Measurements from ENCODE around the gene PLA2G15. TPM values are rescaled to one million over a fixed set of nuclear protein-coding genes. Genes with fewer than 3 reads are reported as not detected.

The PLA2G15 gene
- total and polyA plus RNA-seq, 2 of the 13 experiments (the other 11 are each of a cell fraction or from before 2014, with no cell fraction given): 14.4 to 23.7 TPM

DNA sequence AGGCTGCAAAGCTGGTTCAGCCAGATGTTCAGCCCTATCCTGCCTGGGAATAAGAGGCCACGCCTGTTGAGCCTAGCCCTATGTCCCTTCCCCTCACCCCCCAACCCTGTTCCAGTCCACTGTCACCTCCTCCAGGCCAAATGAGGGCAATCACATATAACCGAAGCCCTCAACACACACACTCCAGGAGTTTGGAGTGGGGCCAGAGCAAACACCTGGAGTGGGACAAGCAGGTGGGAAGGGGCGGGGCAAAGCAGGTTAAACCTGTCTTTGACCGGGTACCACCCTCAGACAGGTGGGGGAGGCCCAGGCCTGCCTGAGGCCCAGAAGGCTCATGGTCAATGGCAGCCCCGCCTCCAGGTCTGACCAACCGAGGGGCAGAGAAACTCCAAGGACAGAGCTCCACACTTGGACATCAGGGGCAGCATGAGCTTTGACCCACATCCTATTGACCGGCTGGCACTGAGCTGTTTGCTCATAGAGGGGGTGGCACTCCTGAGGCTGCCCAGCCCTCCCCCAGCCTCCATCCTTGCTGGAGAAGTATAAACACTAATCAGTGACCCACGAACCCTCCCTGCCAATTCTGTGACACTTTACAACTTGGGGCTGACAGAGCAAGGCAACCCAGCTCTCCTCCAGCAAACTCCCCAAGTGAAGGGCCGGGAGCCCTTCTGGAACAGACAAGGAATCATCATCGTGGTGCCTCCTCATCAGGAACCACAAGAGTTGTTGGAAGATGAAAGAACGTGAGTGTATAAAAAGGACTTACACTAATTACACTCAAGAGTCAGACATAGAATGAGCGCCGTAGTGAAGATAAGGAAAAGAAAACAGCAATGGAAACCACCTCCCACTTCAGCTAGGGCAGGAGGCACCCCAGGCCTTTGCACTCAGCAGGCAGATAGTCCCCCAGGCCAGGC is 10.7 kb upstream of the PLA2G15 start (continued):
- TF ChIP-seq, protein P1, sequence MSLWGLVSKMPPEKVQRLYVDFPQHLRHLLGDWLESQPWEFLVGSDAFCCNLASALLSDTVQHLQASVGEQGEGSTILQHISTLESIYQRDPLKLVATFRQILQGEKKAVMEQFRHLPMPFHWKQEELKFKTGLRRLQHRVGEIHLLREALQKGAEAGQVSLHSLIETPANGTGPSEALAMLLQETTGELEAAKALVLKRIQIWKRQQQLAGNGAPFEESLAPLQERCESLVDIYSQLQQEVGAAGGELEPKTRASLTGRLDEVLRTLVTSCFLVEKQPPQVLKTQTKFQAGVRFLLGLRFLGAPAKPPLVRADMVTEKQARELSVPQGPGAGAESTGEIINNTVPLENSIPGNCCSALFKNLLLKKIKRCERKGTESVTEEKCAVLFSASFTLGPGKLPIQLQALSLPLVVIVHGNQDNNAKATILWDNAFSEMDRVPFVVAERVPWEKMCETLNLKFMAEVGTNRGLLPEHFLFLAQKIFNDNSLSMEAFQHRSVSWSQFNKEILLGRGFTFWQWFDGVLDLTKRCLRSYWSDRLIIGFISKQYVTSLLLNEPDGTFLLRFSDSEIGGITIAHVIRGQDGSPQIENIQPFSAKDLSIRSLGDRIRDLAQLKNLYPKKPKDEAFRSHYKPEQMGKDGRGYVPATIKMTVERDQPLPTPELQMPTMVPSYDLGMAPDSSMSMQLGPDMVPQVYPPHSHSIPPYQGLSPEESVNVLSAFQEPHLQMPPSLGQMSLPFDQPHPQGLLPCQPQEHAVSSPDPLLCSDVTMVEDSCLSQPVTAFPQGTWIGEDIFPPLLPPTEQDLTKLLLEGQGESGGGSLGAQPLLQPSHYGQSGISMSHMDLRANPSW (CRISPR knock-in tag; IDR thresholded peaks at IDR 0.05; ENCODE audit: borderline replicate concordance): 0 out of 2 replicates have a peak, but pooled peaks have one; percentile 76
- TF ChIP-seq, protein P2, sequence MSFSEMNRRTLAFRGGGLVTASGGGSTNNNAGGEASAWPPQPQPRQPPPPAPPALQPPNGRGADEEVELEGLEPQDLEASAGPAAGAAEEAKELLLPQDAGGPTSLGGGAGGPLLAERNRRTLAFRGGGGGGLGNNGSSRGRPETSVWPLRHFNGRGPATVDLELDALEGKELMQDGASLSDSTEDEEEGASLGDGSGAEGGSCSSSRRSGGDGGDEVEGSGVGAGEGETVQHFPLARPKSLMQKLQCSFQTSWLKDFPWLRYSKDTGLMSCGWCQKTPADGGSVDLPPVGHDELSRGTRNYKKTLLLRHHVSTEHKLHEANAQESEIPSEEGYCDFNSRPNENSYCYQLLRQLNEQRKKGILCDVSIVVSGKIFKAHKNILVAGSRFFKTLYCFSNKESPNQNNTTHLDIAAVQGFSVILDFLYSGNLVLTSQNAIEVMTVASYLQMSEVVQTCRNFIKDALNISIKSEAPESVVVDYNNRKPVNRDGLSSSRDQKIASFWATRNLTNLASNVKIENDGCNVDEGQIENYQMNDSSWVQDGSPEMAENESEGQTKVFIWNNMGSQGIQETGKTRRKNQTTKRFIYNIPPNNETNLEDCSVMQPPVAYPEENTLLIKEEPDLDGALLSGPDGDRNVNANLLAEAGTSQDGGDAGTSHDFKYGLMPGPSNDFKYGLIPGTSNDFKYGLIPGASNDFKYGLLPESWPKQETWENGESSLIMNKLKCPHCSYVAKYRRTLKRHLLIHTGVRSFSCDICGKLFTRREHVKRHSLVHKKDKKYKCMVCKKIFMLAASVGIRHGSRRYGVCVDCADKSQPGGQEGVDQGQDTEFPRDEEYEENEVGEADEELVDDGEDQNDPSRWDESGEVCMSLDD (CRISPR knock-in tag; IDR thresholded peaks at IDR 0.05; ENCODE audit: borderline replicate concordance): no peak
- TF ChIP-seq ZNF766 (CRISPR knock-in tag; IDR thresholded peaks at IDR 0.05; ENCODE audit: borderline replicate concordance) (no peak), SSRP1 (CRISPR knock-in tag; IDR thresholded peaks at IDR 0.05) (peak; percentile 71), IKZF4 (CRISPR knock-in tag; IDR thresholded peaks at IDR 0.05; ENCODE audit: borderline replicate concordance, low read depth, not compliant biosample characterization) (peak; percentile 25), FOXK1 (CRISPR knock-in tag; IDR thresholded peaks at IDR 0.05; ENCODE audit: borderline replicate concordance, low read depth) (peak; percentile 26; the same call in 1 of the 2 replicates), PRPF4 (IDR thresholded peaks at IDR 0.05; ENCODE audit: low read depth, low read length, poor library complexity, severe bottlenecking) (no peak), MEIS2 (CRISPR knock-in tag; IDR thresholded peaks at IDR 0.05) (peak; percentile 80; the same call in 1 of the 2 replicates), ZFP37 (CRISPR knock-in tag; IDR thresholded peaks at IDR 0.05; ENCODE audit: borderline replicate concordance) (no peak), ZNF530 (CRISPR knock-in tag; IDR thresholded peaks at IDR 0.05; ENCODE audit: low read depth) (no peak), ZNF430 (CRISPR knock-in tag; IDR thresholded peaks at IDR 0.05) (peak; percentile 31; the same call in 1 of the 2 replicates), RXRA (CRISPR knock-in tag; IDR thresholded peaks at IDR 0.05) (peak; percentile 98), ZNF33B (CRISPR knock-in tag; IDR thresholded peaks at IDR 0.05) (no peak), KAT7 (CRISPR knock-in tag; IDR thresholded peaks at IDR 0.05; ENCODE audit: borderline replicate concordance) (no peak), MAF1 (CRISPR knock-in tag; IDR thresholded peaks at IDR 0.05; ENCODE audit: borderline replicate concordance) (no peak)
- TF ChIP-seq, protein P3, sequence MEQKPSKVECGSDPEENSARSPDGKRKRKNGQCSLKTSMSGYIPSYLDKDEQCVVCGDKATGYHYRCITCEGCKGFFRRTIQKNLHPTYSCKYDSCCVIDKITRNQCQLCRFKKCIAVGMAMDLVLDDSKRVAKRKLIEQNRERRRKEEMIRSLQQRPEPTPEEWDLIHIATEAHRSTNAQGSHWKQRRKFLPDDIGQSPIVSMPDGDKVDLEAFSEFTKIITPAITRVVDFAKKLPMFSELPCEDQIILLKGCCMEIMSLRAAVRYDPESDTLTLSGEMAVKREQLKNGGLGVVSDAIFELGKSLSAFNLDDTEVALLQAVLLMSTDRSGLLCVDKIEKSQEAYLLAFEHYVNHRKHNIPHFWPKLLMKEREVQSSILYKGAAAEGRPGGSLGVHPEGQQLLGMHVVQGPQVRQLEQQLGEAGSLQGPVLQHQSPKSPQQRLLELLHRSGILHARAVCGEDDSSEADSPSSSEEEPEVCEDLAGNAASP (CRISPR knock-in tag; IDR thresholded peaks at IDR 0.05; ENCODE audit: borderline replicate concordance): peak; percentile 79; the same call in 1 of the 2 replicates
- TF ChIP-seq, protein P4, sequence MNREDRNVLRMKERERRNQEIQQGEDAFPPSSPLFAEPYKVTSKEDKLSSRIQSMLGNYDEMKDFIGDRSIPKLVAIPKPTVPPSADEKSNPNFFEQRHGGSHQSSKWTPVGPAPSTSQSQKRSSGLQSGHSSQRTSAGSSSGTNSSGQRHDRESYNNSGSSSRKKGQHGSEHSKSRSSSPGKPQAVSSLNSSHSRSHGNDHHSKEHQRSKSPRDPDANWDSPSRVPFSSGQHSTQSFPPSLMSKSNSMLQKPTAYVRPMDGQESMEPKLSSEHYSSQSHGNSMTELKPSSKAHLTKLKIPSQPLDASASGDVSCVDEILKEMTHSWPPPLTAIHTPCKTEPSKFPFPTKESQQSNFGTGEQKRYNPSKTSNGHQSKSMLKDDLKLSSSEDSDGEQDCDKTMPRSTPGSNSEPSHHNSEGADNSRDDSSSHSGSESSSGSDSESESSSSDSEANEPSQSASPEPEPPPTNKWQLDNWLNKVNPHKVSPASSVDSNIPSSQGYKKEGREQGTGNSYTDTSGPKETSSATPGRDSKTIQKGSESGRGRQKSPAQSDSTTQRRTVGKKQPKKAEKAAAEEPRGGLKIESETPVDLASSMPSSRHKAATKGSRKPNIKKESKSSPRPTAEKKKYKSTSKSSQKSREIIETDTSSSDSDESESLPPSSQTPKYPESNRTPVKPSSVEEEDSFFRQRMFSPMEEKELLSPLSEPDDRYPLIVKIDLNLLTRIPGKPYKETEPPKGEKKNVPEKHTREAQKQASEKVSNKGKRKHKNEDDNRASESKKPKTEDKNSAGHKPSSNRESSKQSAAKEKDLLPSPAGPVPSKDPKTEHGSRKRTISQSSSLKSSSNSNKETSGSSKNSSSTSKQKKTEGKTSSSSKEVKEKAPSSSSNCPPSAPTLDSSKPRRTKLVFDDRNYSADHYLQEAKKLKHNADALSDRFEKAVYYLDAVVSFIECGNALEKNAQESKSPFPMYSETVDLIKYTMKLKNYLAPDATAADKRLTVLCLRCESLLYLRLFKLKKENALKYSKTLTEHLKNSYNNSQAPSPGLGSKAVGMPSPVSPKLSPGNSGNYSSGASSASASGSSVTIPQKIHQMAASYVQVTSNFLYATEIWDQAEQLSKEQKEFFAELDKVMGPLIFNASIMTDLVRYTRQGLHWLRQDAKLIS (CRISPR knock-in tag; IDR thresholded peaks at IDR 0.05): no peak

Data from HepG2 (cell line).